Gastrocnemius medialis (tissue), 4 donors: ENCODE results near the gene ARAP2.

ENCODE experiments used
- POLR2A ChIP-seq, 2 donors: fragments of 450-650 bp; IDR thresholded peaks; one replicate each; pipeline ENCODE4 v1.6.1; 2017; ENCODE audit warnings: antibody characterized with exemption in 2 of 2, mild to moderate bottlenecking in 2 of 2, moderate library complexity in 2 of 2
- TF ChIP-seq, protein P1 (sequence below), 5 experiments: fragments of 450-650 bp in 3 of 5; fragments of 200-600 bp in 2 of 5; sonication (generic) in 2 of 5; IDR thresholded peaks in 4 of 5; conservative IDR thresholded peaks in 1 of 5; 1 replicate in 4 of 5; 2 replicates in 1 of 5; pipeline ENCODE4 v1.5.1; 2016 to 2019; ENCODE audit warnings: antibody characterized with exemption in 5 of 5, mild to moderate bottlenecking in 3 of 5, moderate library complexity in 3 of 5

DNA sequence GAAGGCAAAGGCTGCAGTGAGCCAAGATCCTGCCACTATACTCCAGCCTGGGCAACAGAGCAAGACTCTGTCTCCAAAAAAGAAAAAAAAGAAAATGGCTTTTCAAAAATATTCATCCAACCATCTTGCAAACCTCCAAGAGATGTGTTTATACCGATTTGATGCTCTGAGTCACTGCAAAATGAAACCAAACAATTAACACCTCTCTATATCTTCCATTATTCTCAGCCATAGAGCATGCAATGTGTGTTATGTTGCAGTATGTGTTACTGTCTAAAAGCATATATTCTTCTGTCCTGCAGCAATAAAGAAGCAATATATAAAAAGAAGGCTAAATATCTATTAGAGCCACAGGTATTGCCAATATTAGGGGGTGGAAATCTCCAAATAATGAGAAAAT, 51.4 kb downstream of the ARAP2 start:
- no peak for TF ChIP-seq POLR2A (IDR thresholded peaks at IDR 0.05)
- TF ChIP-seq, protein P1, sequence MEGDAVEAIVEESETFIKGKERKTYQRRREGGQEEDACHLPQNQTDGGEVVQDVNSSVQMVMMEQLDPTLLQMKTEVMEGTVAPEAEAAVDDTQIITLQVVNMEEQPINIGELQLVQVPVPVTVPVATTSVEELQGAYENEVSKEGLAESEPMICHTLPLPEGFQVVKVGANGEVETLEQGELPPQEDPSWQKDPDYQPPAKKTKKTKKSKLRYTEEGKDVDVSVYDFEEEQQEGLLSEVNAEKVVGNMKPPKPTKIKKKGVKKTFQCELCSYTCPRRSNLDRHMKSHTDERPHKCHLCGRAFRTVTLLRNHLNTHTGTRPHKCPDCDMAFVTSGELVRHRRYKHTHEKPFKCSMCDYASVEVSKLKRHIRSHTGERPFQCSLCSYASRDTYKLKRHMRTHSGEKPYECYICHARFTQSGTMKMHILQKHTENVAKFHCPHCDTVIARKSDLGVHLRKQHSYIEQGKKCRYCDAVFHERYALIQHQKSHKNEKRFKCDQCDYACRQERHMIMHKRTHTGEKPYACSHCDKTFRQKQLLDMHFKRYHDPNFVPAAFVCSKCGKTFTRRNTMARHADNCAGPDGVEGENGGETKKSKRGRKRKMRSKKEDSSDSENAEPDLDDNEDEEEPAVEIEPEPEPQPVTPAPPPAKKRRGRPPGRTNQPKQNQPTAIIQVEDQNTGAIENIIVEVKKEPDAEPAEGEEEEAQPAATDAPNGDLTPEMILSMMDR (IDR thresholded peaks at IDR 0.05 in 4 of 5, conservative IDR thresholded peaks at IDR 0.05 in 1 of 5): no peak
